Activated naive CD8-positive, alpha-beta T cell treated with anti-CD3 and anti-CD28 coated beads, Interleukin-2, amount 10 ng/mL, durations not matched to agents 7 days and 5 days (primary cell): ENCODE results near the gene SUN5. TPM values are rescaled to one million over a fixed set of nuclear protein-coding genes. Genes with fewer than 3 reads are reported as not detected.

Source experiments
- total RNA-seq, 2 experiments: library from RNA; stranded (reverse); gene quantifications; one replicate each; pipeline ENCODE4 v1.2.3, GENCODE V29; 2021

The SUN5 gene
- total RNA-seq, 2 experiments from 2014 or later, result not detected

Other genes starting within 250 kb of the SUN5 start
- 1 to 10 TPM; 4.9 to 6.6 TPM for gene DNMT3B, start 242.0 kb downstream of the SUN5 start, total RNA-seq
- 100 to 1,000 TPM; 108 to 109 TPM for gene MAPRE1, start 184.5 kb downstream of the SUN5 start, total RNA-seq
- under 1 TPM; 0.47 to 0.77 TPM for gene EFCAB8, start 145.5 kb downstream of the SUN5 start, total RNA-seq
- not detected for gene BPIFB2, start 3.3 kb upstream of the SUN5 start, total RNA-seq
- gene BPIFB6, start 27.2 kb upstream of the SUN5 start, total RNA-seq, result not detected
- gene BPIFB3, start 49.5 kb upstream of the SUN5 start, total RNA-seq, result not detected
- gene BPIFB4, start 75.2 kb upstream of the SUN5 start, total RNA-seq, result not detected
- gene BPIFA2, start 163.7 kb upstream of the SUN5 start, total RNA-seq, result not detected
- gene BPIFA3, start 212.9 kb upstream of the SUN5 start, total RNA-seq, result not detected
- gene BPIFA1, start 231.6 kb upstream of the SUN5 start, total RNA-seq, result not detected